GM23338 (cell line): ENCODE data around the gene CACNG3. TPM values are rescaled to one million over a fixed set of nuclear protein-coding genes. Genes with fewer than 3 reads are reported as not detected.
A peak's percentile ranks its signal among the peaks of the same experiment; 100 is the strongest.

ENCODE experiments used
- ATAC-seq: fragments of 200-7000 bp; cut with Tn5 transposase; 3 replicates; pipeline ENCODE4 v1.9.1; 2020
- DNase-seq: peaks from one replicate; pipeline ENCODE4 v3.0.0-alpha.2; 2015; ENCODE audit warnings: low spot score
- H2AFZ ChIP-seq: fragments of 200-600 bp; sonication (generic); 2 replicates; pipeline ENCODE4 v1.8.0; 2016; ENCODE audit warnings: antibody characterized with exemption, mild to moderate bottlenecking, moderate library complexity
- H3F3A ChIP-seq: fragments of 200-600 bp; sonication (generic); replicated peaks from 2 replicates; pipeline ENCODE4 v1.8.0; 2017; ENCODE audit warnings: antibody characterized with exemption, mixed run types, low read depth
- H3K27ac ChIP-seq: fragments of 200-600 bp; sonication (generic); 2 replicates; pipeline ENCODE4 v1.6.1; 2016; ENCODE audit warnings: low read depth
- H3K27me3 ChIP-seq: fragments of 200-600 bp; sonication (generic); 2 replicates; pipeline ENCODE4 v1.8.0; 2016; ENCODE audit warnings: mild to moderate bottlenecking, mixed run types, moderate library complexity; ENCODE audit not compliant: insufficient read depth
- H3K36me3 ChIP-seq: fragments of 200-600 bp; sonication (generic); 2 replicates; pipeline ENCODE4 v1.8.0; 2016; ENCODE audit warnings: mild to moderate bottlenecking; ENCODE audit not compliant: insufficient read depth
- H3K4me1 ChIP-seq: fragments of 200-600 bp; sonication (generic); 2 replicates; pipeline ENCODE4 v1.8.0; 2016; ENCODE audit warnings: mild to moderate bottlenecking, moderate library complexity; ENCODE audit not compliant: insufficient read depth
- H3K4me2 ChIP-seq: fragments of 200-600 bp; sonication (generic); 2 replicates; pipeline ENCODE4 v1.7.1; 2017; ENCODE audit warnings: mixed run types
- H3K4me3 ChIP-seq: fragments of 200-600 bp; sonication (generic); 2 replicates; pipeline ENCODE4 v1.6.1; 2016; ENCODE audit warnings: mixed run types
- H3K79me2 ChIP-seq: fragments of 200-600 bp; sonication (generic); replicated peaks from 2 replicates; pipeline ENCODE4 v1.8.0; 2017; ENCODE audit warnings: mild to moderate bottlenecking; ENCODE audit not compliant: insufficient read depth
- H3K9me2 ChIP-seq: fragments of 200-600 bp; sonication (generic); 2 replicates; pipeline ENCODE4 v1.8.0; 2017; ENCODE audit not compliant: insufficient read depth
- H4K20me1 ChIP-seq: fragments of 200-600 bp; sonication (generic); replicated peaks from 2 replicates; pipeline ENCODE4 v1.8.0; 2017; ENCODE audit warnings: mild to moderate bottlenecking; ENCODE audit not compliant: insufficient read depth
- H3K27ac Mint-ChIP-seq: 2 replicates; pipeline ENCODE4 v1.8.0; 2020; ENCODE audit warnings: inconsistent platforms, mild to moderate bottlenecking, moderate library complexity, mixed read lengths
- H3K27me3 Mint-ChIP-seq: 3 replicates; pipeline ENCODE4 v1.8.0; 2022; ENCODE audit warnings: low read depth, mild to moderate bottlenecking, moderate library complexity, mixed read lengths, inconsistent platforms; ENCODE audit not compliant: insufficient read depth, poor library complexity
- H3K36me3 Mint-ChIP-seq: 3 replicates; pipeline ENCODE4 v1.8.0; 2021; ENCODE audit warnings: low read depth, mild to moderate bottlenecking, inconsistent platforms, moderate library complexity, mixed read lengths
- H3K4me1 Mint-ChIP-seq: 3 replicates; pipeline ENCODE4 v1.8.0; 2020; ENCODE audit warnings: mild to moderate bottlenecking, inconsistent platforms, mixed read lengths
- H3K4me3 Mint-ChIP-seq: 3 replicates; pipeline ENCODE4 v1.8.0; 2021; ENCODE audit warnings: moderate library complexity, mild to moderate bottlenecking, inconsistent platforms, mixed read lengths
- H3K9me3 Mint-ChIP-seq: 3 replicates; pipeline ENCODE4 v1.8.0; 2020; ENCODE audit warnings: moderate library complexity, mild to moderate bottlenecking, inconsistent platforms, mixed read lengths
- ETS1 ChIP-seq: IDR thresholded peaks from 2 replicates; pipeline ENCODE4 v1.6.1; 2016; ENCODE audit warnings: antibody characterized with exemption
- EZH2 ChIP-seq: fragments of 200-600 bp; sonication (generic); IDR thresholded peaks from one replicate; pipeline ENCODE4 v1.8.0; 2017; ENCODE audit warnings: antibody characterized with exemption, mild to moderate bottlenecking, low read depth; ENCODE audit not compliant: unreplicated experiment
- EZH2phosphoT487 ChIP-seq: fragments of 200-600 bp; sonication (generic); IDR thresholded peaks from one replicate; pipeline ENCODE4 v1.8.1; 2018; ENCODE audit warnings: antibody characterized with exemption; ENCODE audit not compliant: unreplicated experiment
- POLR2AphosphoS5 ChIP-seq: IDR thresholded peaks from 2 replicates; pipeline ENCODE4 v1.6.1; 2016; ENCODE audit warnings: antibody characterized with exemption, low read depth
- REST ChIP-seq: IDR thresholded peaks from one replicate; pipeline ENCODE4 v1.6.1; 2018; ENCODE audit warnings: antibody characterized with exemption; ENCODE audit not compliant: unreplicated experiment
- STAT1 ChIP-seq: IDR thresholded peaks from one replicate; pipeline ENCODE4 v1.6.1; 2016; ENCODE audit warnings: antibody characterized with exemption; ENCODE audit not compliant: unreplicated experiment
- ZNF114 ChIP-seq: fragments of 250-450 bp; sonication (Bioruptor Pico); IDR thresholded peaks from 2 replicates; pipeline ENCODE4 v1.5.0; 2020; ENCODE audit warnings: mild to moderate bottlenecking, moderate library complexity
- ZNF462 ChIP-seq: fragments of 250-450 bp; sonication (Bioruptor Pico); IDR thresholded peaks from 2 replicates; pipeline ENCODE4 v1.5.0; 2020; ENCODE audit warnings: mild to moderate bottlenecking, moderate library complexity
- polyA plus RNA-seq: library from polyadenylated mRNA; unstranded; fragments of >200 nt; fragmentation: Nextera tagmentation; extraction: Ambion mirVana; gene quantifications from 2 replicates; pipeline ENCODE4 v1.2.1, GENCODE V29; 2016
- total RNA-seq: library from RNA; depleted of rRNA; stranded (reverse); fragments of >200 nt; shearing (Covaris generic); gene quantifications from 2 replicates; pipeline ENCODE4 v1.2.3, GENCODE V29; 2014

Gene CACNG3
- total and polyA plus RNA-seq, 2 experiments from 2014 or later, result not detected

GRCh38 chr16:24282141-24282540, 26.0 kb downstream of the CACNG3 start (continued):
- TF ChIP-seq REST (no peak), STAT1 (no peak), ETS1 (no peak), ZNF114 (no peak)

- Histone ChIP-seq H3K27me3 (no peaks in the 10 kb centered on the region), H3K79me2 (no peaks in the 10 kb centered on the region), H3F3A (no peaks in the 10 kb centered on the region), H2AFZ (peak overlapping the region; percentile 4; the same call in 1 of the 2 replicates), H3K4me3 (no peak overlapping the region), H3K4me1 (no peaks in the 10 kb centered on the region), H3K4me2 (no peak overlapping the region), H3K27ac (no peak overlapping the region), H3K9me2 (no peaks in the 10 kb centered on the region), H4K20me1 (no peaks in the 10 kb centered on the region), H3K36me3 (no peaks in the 10 kb centered on the region)
- Mint-ChIP-seq H3K4me3 (no peak overlapping the region), H3K27ac (no peak overlapping the region), H3K9me3 (no peaks in the 10 kb centered on the region), H3K36me3 (no peaks in the 10 kb centered on the region), H3K27me3 (peaks cover 3% of the 10 kb centered on the region), H3K4me1 (peaks cover 3% of the 10 kb centered on the region; the same call in 2 of the 3 replicates)
- ATAC-seq, result no peak
- DNase-seq, result no peak
- TF ChIP-seq ZNF114 (no peak), ZNF462 (CRISPR knock-in tag) (no peak), EZH2 (no peak), ETS1 (no peak), STAT1 (no peak), EZH2phosphoT487 (no peak), POLR2AphosphoS5 (no peak)
Measured at GRCh38 chr16:24286741-24287405, 30.7 kb downstream of the CACNG3 start.
